ENCODE measurements around the gene GJB4. TPM values are rescaled to one million over a fixed set of nuclear protein-coding genes. Genes with fewer than 3 reads are reported as not detected.

The GJB4 gene
- polyA plus RNA-seq, 3 donors: not detected

DNA sequence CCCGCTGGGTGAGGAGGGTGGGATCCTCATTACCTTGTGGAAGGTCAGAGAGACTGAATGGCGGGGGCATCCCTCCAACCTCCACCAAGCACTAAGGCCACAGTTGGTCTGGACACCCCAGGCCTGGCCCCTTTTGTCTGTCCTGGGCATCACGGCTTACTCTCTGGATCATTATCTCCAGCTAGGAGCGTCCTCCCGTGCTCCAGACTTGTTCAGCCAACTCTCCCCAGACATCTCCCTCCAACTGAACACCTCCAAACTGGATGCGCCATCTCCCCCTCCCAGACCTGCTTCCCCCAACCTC lies 11.9 kb upstream of the GJB4 start:
- whole genome bisulfite sequencing (ENCODE audit: insufficient coverage): 92% methylated on average over 5 of the region's 6 CpGs
- H3K36me3 Mint-ChIP-seq: no peaks in the 10 kb centered on the region
- DNase-seq: no peak
- Histone ChIP-seq H3K4me1 (ENCODE audit: control insufficient read depth in 1 of 2, insufficient read depth in 2 of 2, low read length in 2 of 2) (no peaks in the 10 kb centered on the region), H3K9me3 (replicated peaks in 1 of 2; ENCODE audit: control insufficient read depth in 1 of 2, insufficient read depth in 1 of 2, low read length in 2 of 2) (no peaks in the 10 kb centered on the region), H3K4me2 (replicated peaks; ENCODE audit: extremely low read depth, low read length, poor library complexity, severe bottlenecking) (no peak overlapping the region), H3K79me2 (ENCODE audit: insufficient read depth, low read length) (no peaks in the 10 kb centered on the region), H3K27me3 (ENCODE audit: control insufficient read depth in 2 of 2, insufficient read depth in 2 of 2, low read length in 2 of 2) (no peaks in the 10 kb centered on the region), H3K9ac (ENCODE audit: insufficient read depth, low read length, poor library complexity, severe bottlenecking) (no peak overlapping the region), H3K27ac (ENCODE audit: low read depth in 1 of 2, low read length in 2 of 2) (no peak overlapping the region), H4K20me1 (ENCODE audit: insufficient read depth, low read length) (no peaks in the 10 kb centered on the region), H3K4me3 (replicated peaks in 1 of 3; ENCODE audit: low read depth in 2 of 3, low read length in 3 of 3) (no peak overlapping the region), H2AFZ (ENCODE audit: insufficient read depth, low read depth, low read length, poor library complexity, severe bottlenecking) (no peak overlapping the region), H3K36me3 (replicated peaks in 1 of 2; ENCODE audit: control insufficient read depth in 1 of 2, insufficient read depth in 2 of 2, low read length in 2 of 2) (no peaks in the 10 kb centered on the region)
- H3K27ac Mint-ChIP-seq: no peak overlapping the region
- peaks cover under 1% of the 10 kb centered on the region for H3K4me1 Mint-ChIP-seq
- H3K9me3 Mint-ChIP-seq: no peaks in the 10 kb centered on the region
- TF ChIP-seq, protein P1, sequence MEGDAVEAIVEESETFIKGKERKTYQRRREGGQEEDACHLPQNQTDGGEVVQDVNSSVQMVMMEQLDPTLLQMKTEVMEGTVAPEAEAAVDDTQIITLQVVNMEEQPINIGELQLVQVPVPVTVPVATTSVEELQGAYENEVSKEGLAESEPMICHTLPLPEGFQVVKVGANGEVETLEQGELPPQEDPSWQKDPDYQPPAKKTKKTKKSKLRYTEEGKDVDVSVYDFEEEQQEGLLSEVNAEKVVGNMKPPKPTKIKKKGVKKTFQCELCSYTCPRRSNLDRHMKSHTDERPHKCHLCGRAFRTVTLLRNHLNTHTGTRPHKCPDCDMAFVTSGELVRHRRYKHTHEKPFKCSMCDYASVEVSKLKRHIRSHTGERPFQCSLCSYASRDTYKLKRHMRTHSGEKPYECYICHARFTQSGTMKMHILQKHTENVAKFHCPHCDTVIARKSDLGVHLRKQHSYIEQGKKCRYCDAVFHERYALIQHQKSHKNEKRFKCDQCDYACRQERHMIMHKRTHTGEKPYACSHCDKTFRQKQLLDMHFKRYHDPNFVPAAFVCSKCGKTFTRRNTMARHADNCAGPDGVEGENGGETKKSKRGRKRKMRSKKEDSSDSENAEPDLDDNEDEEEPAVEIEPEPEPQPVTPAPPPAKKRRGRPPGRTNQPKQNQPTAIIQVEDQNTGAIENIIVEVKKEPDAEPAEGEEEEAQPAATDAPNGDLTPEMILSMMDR (IDR thresholded peaks at IDR 0.05): no peak
- H3K27me3 Mint-ChIP-seq (ENCODE audit: low read depth in 3 of 3): peaks cover 2 to 12% (median 7%) of the 10 kb centered on the region in 3 donors
- intact Hi-C loops (cut with micrococcal nuclease): loop anchor here in 1 of 2 donors (10.0 kb wide), 1 partner anchor 1113 kb away; no protein-coding TSS in a partner anchor
- no peak overlapping the region for H3K4me3 Mint-ChIP-seq

DNA sequence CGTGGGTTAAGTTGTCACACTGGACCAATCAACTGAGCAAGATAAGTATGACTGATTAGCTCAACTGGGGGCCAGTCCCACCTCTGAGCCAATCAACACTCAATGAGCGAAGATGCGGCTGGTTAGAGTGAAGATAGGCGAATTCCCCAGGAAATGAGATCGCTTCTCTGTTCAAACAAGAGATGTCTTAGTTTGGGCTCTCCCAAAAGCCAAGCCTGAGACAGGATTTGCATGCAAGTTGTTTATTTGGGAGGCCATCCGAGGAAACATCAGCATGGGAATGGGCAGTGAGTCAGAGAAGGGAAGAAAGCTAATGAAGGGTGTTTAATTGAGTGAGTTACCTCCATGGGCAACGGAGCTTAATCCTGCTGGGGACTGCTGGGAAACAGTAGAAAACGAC lies 9.5 kb upstream of the GJB4 start:
- Mint-ChIP-seq H3K4me1 (no peaks in the 10 kb centered on the region), H3K9me3 (no peaks in the 10 kb centered on the region), H3K4me3 (no peak overlapping the region), H3K36me3 (no peaks in the 10 kb centered on the region), H3K27ac (no peak overlapping the region), H3K27me3 (ENCODE audit: low read depth in 3 of 3) (peaks cover 2 to 9% (median 8%) of the 10 kb centered on the region in 3 donors)
- Histone ChIP-seq H3K9ac (ENCODE audit: insufficient read depth, low read length, poor library complexity, severe bottlenecking) (no peak overlapping the region), H3K4me1 (ENCODE audit: control insufficient read depth in 1 of 2, insufficient read depth in 2 of 2, low read length in 2 of 2) (no peaks in the 10 kb centered on the region), H3K27me3 (ENCODE audit: control insufficient read depth in 2 of 2, insufficient read depth in 2 of 2, low read length in 2 of 2) (no peaks in the 10 kb centered on the region), H3K4me3 (replicated peaks in 1 of 3; ENCODE audit: low read depth in 2 of 3, low read length in 3 of 3) (no peak overlapping the region), H4K20me1 (ENCODE audit: insufficient read depth, low read length) (no peaks in the 10 kb centered on the region), H3K36me3 (replicated peaks in 1 of 2; ENCODE audit: control insufficient read depth in 1 of 2, insufficient read depth in 2 of 2, low read length in 2 of 2) (no peaks in the 10 kb centered on the region), H3K4me2 (replicated peaks; ENCODE audit: extremely low read depth, low read length, poor library complexity, severe bottlenecking) (no peak overlapping the region), H3K9me3 (replicated peaks in 1 of 2; ENCODE audit: control insufficient read depth in 1 of 2, insufficient read depth in 1 of 2, low read length in 2 of 2) (no peaks in the 10 kb centered on the region), H3K27ac (ENCODE audit: low read depth in 1 of 2, low read length in 2 of 2) (no peak overlapping the region), H2AFZ (ENCODE audit: insufficient read depth, low read depth, low read length, poor library complexity, severe bottlenecking) (no peak overlapping the region), H3K79me2 (ENCODE audit: insufficient read depth, low read length) (no peaks in the 10 kb centered on the region)
- intact Hi-C loops (cut with micrococcal nuclease): loop anchor here in 1 of 2 donors (10.0 kb wide), 1 partner anchor 1115 kb away; no protein-coding TSS in a partner anchor
- TF ChIP-seq, protein P1 (IDR thresholded peaks at IDR 0.05): no peak
- WGBS (ENCODE audit: insufficient coverage): 97% methylated on average over 3 of the region's 8 CpGs
- no peak for DNase-seq

All from CD14-positive monocyte (primary cell).